Tibial nerve (tissue), 3 donors: ENCODE measurements around the gene NOTCH3.

ENCODE experiments used
- CTCF ChIP-seq, 5 experiments: fragments of 200-600 bp in 3 of 5; fragments of 450-650 bp in 2 of 5; sonication (generic) in 3 of 5; IDR thresholded peaks; one replicate each; pipeline ENCODE4 v1.5.1; 2016 to 2019; ENCODE audit warnings: antibody characterized with exemption in 5 of 5, mild to moderate bottlenecking in 3 of 5, moderate library complexity in 2 of 5
- POLR2A ChIP-seq, 2 donors: fragments of 450-650 bp; IDR thresholded peaks; one replicate each; pipeline ENCODE4 v1.6.1; 2017; ENCODE audit warnings: antibody characterized with exemption in 2 of 2, mild to moderate bottlenecking in 2 of 2, moderate library complexity in 2 of 2

DNA sequence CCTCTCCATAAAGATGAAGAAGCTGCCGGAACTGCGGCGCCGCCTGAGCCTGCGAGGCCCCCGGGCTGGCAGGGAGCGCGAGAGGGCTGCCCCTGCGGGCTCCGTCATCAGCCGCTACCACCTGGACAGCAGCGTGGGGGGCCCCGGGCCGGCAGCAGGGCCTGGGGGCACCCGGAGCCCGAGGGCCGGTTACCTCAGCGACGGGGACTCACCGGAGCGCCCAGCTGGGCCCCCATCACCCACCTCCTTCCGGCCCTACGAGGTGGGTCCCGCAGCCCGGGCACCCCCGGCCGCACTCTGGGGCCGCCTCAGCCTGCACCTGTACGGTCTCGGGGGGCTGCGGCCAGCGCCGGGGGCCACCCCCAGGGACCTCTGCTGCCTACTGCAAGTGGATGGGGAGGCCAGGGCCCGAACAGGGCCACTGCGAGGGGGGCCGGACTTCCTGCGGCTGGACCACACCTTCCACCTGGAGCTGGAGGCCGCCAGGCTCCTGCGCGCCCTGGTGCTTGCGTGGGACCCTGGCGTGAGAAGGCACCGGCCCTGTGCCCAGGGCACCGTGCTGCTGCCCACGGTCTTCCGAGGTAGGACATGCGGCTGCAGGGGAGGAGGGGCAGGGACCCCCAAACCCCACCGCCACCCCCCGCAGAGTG, 90.9 kb downstream of the NOTCH3 start:
- TF ChIP-seq POLR2A (IDR thresholded peaks at IDR 0.05) (no peak), CTCF (IDR thresholded peaks at IDR 0.05) (no peak)
